ENCODE results near the gene SPAG16.
"Not testable (repeated sequence)": the region's sequence is repeated elsewhere in the genome, so short reads cannot be mapped to it uniquely, and the experiment has no call there.

SPAG16 gene

GRCh38 chr2:213274143-213274542 lies 10.1 kb upstream of the SPAG16 start:
- Histone ChIP-seq H3K9ac (ENCODE audit: low read length) (no peak overlapping the region), H3K27me3 (replicated peaks; ENCODE audit: control insufficient read depth, insufficient read depth, low read length) (no peaks in the 10 kb centered on the region), H3K9me3 (ENCODE audit: control insufficient read depth, low read length) (peaks cover 13% of the 10 kb centered on the region), H3K4me1 (ENCODE audit: control insufficient read depth, insufficient read depth, low read length) (no peaks in the 10 kb centered on the region), H3K36me3 (ENCODE audit: control insufficient read depth, insufficient read depth, low read length, severe bottlenecking) (no peaks in the 10 kb centered on the region), H3K4me3 (ENCODE audit: low read length) (no peak overlapping the region)
- DNase-seq (ENCODE audit: low read depth), result no peak

GRCh38 chr2:213275265-213275664 lies 9.0 kb upstream of the SPAG16 start:
- Histone ChIP-seq H3K4me1 (ENCODE audit: control insufficient read depth, insufficient read depth, low read length) (peaks cover 11% of the 10 kb centered on the region), H3K9me3 (ENCODE audit: control insufficient read depth, low read length) (peaks cover 13% of the 10 kb centered on the region), H3K9ac (ENCODE audit: low read length) (no peak overlapping the region), H3K36me3 (ENCODE audit: control insufficient read depth, insufficient read depth, low read length, severe bottlenecking) (no peaks in the 10 kb centered on the region), H3K27me3 (replicated peaks; ENCODE audit: control insufficient read depth, insufficient read depth, low read length) (no peaks in the 10 kb centered on the region), H3K4me3 (ENCODE audit: low read length) (no peak overlapping the region)
- no peak for DNase-seq (ENCODE audit: low read depth)

GRCh38 chr2:213277134-213277533 lies 7.1 kb upstream of the SPAG16 start:
- H3K9me3 ChIP-seq (ENCODE audit: control insufficient read depth, low read length), result peaks cover 13% of the 10 kb centered on the region
- not testable (repeated sequence) for H3K9ac ChIP-seq (ENCODE audit: low read length); H3K27me3 ChIP-seq (replicated peaks; ENCODE audit: control insufficient read depth, insufficient read depth, low read length); DNase-seq (ENCODE audit: low read depth); H3K36me3 ChIP-seq (ENCODE audit: control insufficient read depth, insufficient read depth, low read length, severe bottlenecking); H3K4me3 ChIP-seq (ENCODE audit: low read length)
- H3K4me1 ChIP-seq (ENCODE audit: control insufficient read depth, insufficient read depth, low read length), result peaks cover 28% of the 10 kb centered on the region

DNA sequence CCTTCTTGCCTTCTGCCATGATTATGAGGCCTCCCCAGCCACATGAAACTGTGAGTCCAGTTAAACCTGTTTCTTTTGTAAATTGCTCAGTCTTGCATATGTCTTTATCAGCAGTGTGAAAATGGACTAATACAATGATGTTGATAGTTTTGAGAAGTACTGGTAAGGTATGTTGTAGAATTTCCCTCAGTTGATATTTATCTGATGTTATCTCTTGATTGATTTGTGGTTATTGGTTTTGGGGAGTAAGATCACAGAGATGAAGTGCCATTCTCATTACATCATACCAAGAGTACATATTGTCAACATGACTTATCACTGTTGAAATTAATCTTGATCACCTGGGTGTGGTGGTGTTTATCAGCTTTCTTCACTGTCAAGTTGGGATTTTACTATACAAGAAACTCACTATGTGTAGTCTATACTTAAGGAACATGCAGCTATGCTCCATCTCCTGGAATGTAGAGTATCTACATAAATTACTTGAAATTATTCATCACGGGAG lies 5.1 kb upstream of the SPAG16 start:
- Histone ChIP-seq H3K4me1 (ENCODE audit: control insufficient read depth, insufficient read depth, low read length) (peaks cover 39% of the 10 kb centered on the region), H3K4me3 (ENCODE audit: low read length) (peak overlapping the region; percentile 52), H3K27me3 (replicated peaks; ENCODE audit: control insufficient read depth, insufficient read depth, low read length) (no peaks in the 10 kb centered on the region), H3K9ac (ENCODE audit: low read length) (no peak overlapping the region), H3K36me3 (ENCODE audit: control insufficient read depth, insufficient read depth, low read length, severe bottlenecking) (no peaks in the 10 kb centered on the region), H3K9me3 (ENCODE audit: control insufficient read depth, low read length) (peaks cover 13% of the 10 kb centered on the region)
- no peak for DNase-seq (ENCODE audit: low read depth)

- peaks cover 13% of the 10 kb centered on the region for H3K9me3 ChIP-seq (ENCODE audit: control insufficient read depth, low read length)
- peaks cover 42% of the 10 kb centered on the region for H3K4me1 ChIP-seq (ENCODE audit: control insufficient read depth, insufficient read depth, low read length)
- H3K36me3 ChIP-seq (ENCODE audit: control insufficient read depth, insufficient read depth, low read length, severe bottlenecking), result no peaks in the 10 kb centered on the region
- peak overlapping the region; percentile 69 for H3K9ac ChIP-seq (ENCODE audit: low read length)
- no peaks in the 10 kb centered on the region for H3K27me3 ChIP-seq (replicated peaks; ENCODE audit: control insufficient read depth, insufficient read depth, low read length)
- DNase-seq (ENCODE audit: low read depth), result peak; percentile 78
- peak overlapping the region; percentile 66 for H3K4me3 ChIP-seq (ENCODE audit: low read length)
These were observed 4.3 kb upstream of the SPAG16 start for GRCh38 chr2:213279971-213280370.

DNA sequence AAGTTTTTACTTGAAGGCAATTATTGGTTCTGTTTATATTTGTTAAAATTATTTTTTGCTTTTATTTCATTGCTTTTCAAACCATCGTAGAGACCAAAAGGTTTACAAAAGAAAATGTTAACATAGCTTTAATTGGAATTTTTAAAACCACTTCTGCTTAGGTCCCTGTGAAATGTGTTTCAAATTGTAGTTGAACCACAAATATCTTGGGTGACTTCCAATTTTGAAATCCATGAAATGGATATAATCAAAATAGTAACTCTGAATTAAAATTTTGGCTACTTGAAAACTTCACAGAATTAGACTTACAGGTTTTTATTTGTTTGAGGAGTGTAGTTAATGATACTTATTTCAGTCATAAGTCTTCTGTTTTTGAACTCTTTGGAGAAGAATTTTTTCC lies 3.1 kb upstream of the SPAG16 start:
- DNase-seq (ENCODE audit: low read depth), result peak; percentile 83
- Histone ChIP-seq H3K9me3 (ENCODE audit: control insufficient read depth, low read length) (peaks cover 13% of the 10 kb centered on the region), H3K27me3 (replicated peaks; ENCODE audit: control insufficient read depth, insufficient read depth, low read length) (no peaks in the 10 kb centered on the region), H3K4me1 (ENCODE audit: control insufficient read depth, insufficient read depth, low read length) (peaks cover 53% of the 10 kb centered on the region), H3K36me3 (ENCODE audit: control insufficient read depth, insufficient read depth, low read length, severe bottlenecking) (no peaks in the 10 kb centered on the region), H3K4me3 (ENCODE audit: low read length) (peak overlapping the region; percentile 66), H3K9ac (ENCODE audit: low read length) (peak overlapping the region; percentile 69)

DNA sequence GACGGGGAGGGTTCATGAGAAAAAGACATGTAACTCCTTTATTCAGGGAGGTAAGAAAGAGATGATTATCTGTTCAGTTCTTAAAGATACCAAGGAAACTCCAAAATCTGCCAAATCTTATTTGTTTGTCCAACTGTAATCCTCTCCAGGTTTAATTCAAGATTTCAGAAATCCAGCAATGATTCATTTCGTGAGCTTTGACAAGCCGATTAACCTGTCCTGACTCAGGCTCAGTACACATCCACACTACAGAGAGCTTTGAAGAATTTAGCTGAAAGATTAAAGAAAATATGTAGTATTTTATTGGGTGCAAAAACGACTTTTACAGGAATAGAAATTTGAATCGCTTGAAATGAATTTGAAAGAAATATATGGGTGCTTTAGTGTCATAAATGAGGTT lies 1.1 kb downstream of the SPAG16 start:
- Histone ChIP-seq H3K4me3 (ENCODE audit: low read length) (peak overlapping the region; percentile 92), H3K4me1 (ENCODE audit: control insufficient read depth, insufficient read depth, low read length) (peaks cover 57% of the 10 kb centered on the region), H3K9ac (ENCODE audit: low read length) (peak overlapping the region; percentile 91), H3K27me3 (replicated peaks; ENCODE audit: control insufficient read depth, insufficient read depth, low read length) (no peaks in the 10 kb centered on the region), H3K36me3 (ENCODE audit: control insufficient read depth, insufficient read depth, low read length, severe bottlenecking) (no peaks in the 10 kb centered on the region), H3K9me3 (ENCODE audit: control insufficient read depth, low read length) (no peaks in the 10 kb centered on the region)
- no peak for DNase-seq (ENCODE audit: low read depth)

GRCh38 chr2:213286161-213286560 lies 1.9 kb downstream of the SPAG16 start:
- no peak for DNase-seq (ENCODE audit: low read depth)
- H3K9me3 ChIP-seq (ENCODE audit: control insufficient read depth, low read length), result no peaks in the 10 kb centered on the region
- H3K27me3 ChIP-seq (replicated peaks; ENCODE audit: control insufficient read depth, insufficient read depth, low read length), result no peaks in the 10 kb centered on the region
- no peaks in the 10 kb centered on the region for H3K36me3 ChIP-seq (ENCODE audit: control insufficient read depth, insufficient read depth, low read length, severe bottlenecking)
- no peak overlapping the region for H3K9ac ChIP-seq (ENCODE audit: low read length)
- no peak overlapping the region for H3K4me3 ChIP-seq (ENCODE audit: low read length)
- peaks cover 50% of the 10 kb centered on the region for H3K4me1 ChIP-seq (ENCODE audit: control insufficient read depth, insufficient read depth, low read length)

DNA sequence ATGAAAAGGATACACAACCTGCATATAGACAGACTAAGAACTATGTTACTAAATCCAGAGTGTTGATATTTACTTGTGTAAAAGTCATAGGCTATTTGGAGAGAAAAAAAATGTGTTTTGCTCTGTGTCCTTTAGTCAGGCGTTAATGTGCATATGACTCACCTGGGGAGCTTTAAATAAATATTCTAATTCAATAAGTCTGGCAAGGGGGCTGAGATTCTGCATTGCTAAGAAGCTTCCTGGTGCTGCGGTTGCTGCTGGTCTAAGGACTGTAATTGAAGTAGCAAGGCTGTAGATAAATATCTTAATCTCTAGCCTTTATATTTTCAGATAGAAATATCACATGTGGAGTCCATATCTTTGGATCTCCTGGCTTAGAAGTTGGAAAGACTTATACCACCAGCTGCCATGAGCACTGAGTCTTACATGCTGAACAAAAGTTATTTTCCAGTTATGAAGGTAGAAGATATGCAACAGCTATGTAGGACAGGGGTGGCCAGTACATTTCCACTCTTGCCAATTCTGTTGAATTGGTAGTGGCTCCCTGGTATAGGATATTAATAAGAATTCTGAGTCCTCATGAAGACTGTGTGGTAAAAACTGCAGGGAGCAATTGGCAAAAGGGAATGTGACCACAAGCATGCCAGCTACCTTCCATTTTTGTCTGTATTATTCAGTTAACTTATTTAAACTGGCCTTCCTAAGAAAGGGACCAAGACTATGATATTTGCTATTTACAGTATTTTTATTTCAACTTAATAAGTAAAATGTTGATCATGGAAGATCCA lies 4.8 kb downstream of the SPAG16 start:
- Histone ChIP-seq H3K9me3 (ENCODE audit: control insufficient read depth, low read length) (no peaks in the 10 kb centered on the region), H3K4me3 (ENCODE audit: low read length) (no peak overlapping the region), H3K9ac (ENCODE audit: low read length) (no peak overlapping the region), H3K27me3 (replicated peaks; ENCODE audit: control insufficient read depth, insufficient read depth, low read length) (no peaks in the 10 kb centered on the region), H3K4me1 (ENCODE audit: control insufficient read depth, insufficient read depth, low read length) (peaks cover 31% of the 10 kb centered on the region), H3K36me3 (ENCODE audit: control insufficient read depth, insufficient read depth, low read length, severe bottlenecking) (peaks cover 5% of the 10 kb centered on the region)
- no peak for DNase-seq (ENCODE audit: low read depth)

- H3K9ac ChIP-seq (ENCODE audit: low read length), result no peak overlapping the region
- H3K4me3 ChIP-seq (ENCODE audit: low read length), result no peak overlapping the region
- peaks cover 22% of the 10 kb centered on the region for H3K4me1 ChIP-seq (ENCODE audit: control insufficient read depth, insufficient read depth, low read length)
- H3K27me3 ChIP-seq (replicated peaks; ENCODE audit: control insufficient read depth, insufficient read depth, low read length), result no peaks in the 10 kb centered on the region
- H3K9me3 ChIP-seq (ENCODE audit: control insufficient read depth, low read length), result no peaks in the 10 kb centered on the region
- DNase-seq (ENCODE audit: low read depth), result no peak
- H3K36me3 ChIP-seq (ENCODE audit: control insufficient read depth, insufficient read depth, low read length, severe bottlenecking), result peaks cover 5% of the 10 kb centered on the region
These were observed 6.2 kb downstream of the SPAG16 start for GRCh38 chr2:213290501-213290900.

GRCh38 chr2:213296270-213296669 lies 12.0 kb downstream of the SPAG16 start:
- no peak for DNase-seq (ENCODE audit: low read depth)
- Histone ChIP-seq H3K27me3 (replicated peaks; ENCODE audit: control insufficient read depth, insufficient read depth, low read length) (no peaks in the 10 kb centered on the region), H3K9ac (ENCODE audit: low read length) (no peak overlapping the region), H3K4me3 (ENCODE audit: low read length) (no peak overlapping the region), H3K36me3 (ENCODE audit: control insufficient read depth, insufficient read depth, low read length, severe bottlenecking) (peaks cover 31% of the 10 kb centered on the region), H3K4me1 (ENCODE audit: control insufficient read depth, insufficient read depth, low read length) (no peaks in the 10 kb centered on the region), H3K9me3 (ENCODE audit: control insufficient read depth, low read length) (no peaks in the 10 kb centered on the region)

All from adipocyte (in vitro differentiated cells).